ENCODE measurements around the gene SPATA31D1. TPM values are rescaled to one million over a fixed set of nuclear protein-coding genes. Genes with fewer than 3 reads are reported as not detected.

Gene SPATA31D1
- total RNA-seq, 4 donors from 2014 or later, result not detected

- TF ChIP-seq EP300 (IDR thresholded peaks at IDR 0.05) (no peak), POLR2AphosphoS5 (IDR thresholded peaks at IDR 0.05) (no peak), POLR2A (IDR thresholded peaks at IDR 0.05) (no peak)
- TF ChIP-seq, protein P1, sequence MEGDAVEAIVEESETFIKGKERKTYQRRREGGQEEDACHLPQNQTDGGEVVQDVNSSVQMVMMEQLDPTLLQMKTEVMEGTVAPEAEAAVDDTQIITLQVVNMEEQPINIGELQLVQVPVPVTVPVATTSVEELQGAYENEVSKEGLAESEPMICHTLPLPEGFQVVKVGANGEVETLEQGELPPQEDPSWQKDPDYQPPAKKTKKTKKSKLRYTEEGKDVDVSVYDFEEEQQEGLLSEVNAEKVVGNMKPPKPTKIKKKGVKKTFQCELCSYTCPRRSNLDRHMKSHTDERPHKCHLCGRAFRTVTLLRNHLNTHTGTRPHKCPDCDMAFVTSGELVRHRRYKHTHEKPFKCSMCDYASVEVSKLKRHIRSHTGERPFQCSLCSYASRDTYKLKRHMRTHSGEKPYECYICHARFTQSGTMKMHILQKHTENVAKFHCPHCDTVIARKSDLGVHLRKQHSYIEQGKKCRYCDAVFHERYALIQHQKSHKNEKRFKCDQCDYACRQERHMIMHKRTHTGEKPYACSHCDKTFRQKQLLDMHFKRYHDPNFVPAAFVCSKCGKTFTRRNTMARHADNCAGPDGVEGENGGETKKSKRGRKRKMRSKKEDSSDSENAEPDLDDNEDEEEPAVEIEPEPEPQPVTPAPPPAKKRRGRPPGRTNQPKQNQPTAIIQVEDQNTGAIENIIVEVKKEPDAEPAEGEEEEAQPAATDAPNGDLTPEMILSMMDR (IDR thresholded peaks at IDR 0.05), result no peak
- Histone ChIP-seq H3K4me3 (no peak overlapping the region), H3K36me3 (no peaks in the 10 kb centered on the region), H3K9me3 (no peaks in the 10 kb centered on the region), H3K27ac (no peak overlapping the region), H3K27me3 (no peaks in the 10 kb centered on the region), H3K4me1 (no peaks in the 10 kb centered on the region)
- ATAC-seq, result no peak
These were observed 8.0 kb upstream of the SPATA31D1 start for GRCh38 chr9:81980568-81980967.

- Histone ChIP-seq H3K27ac (no peak overlapping the region), H3K9me3 (no peaks in the 10 kb centered on the region), H3K4me1 (no peaks in the 10 kb centered on the region), H3K4me3 (no peak overlapping the region), H3K36me3 (no peaks in the 10 kb centered on the region), H3K27me3 (no peaks in the 10 kb centered on the region)
- TF ChIP-seq POLR2A (IDR thresholded peaks at IDR 0.05) (no peak), POLR2AphosphoS5 (IDR thresholded peaks at IDR 0.05) (no peak)
- no peak for ATAC-seq
- WGBS, 2 donors (ENCODE audit: low coverage in 1 of 2), result 81 to 84% methylated on average over 4 of the region's 4 CpGs
These were observed 6.7 kb upstream of the SPATA31D1 start for GRCh38 chr9:81981883-81982282.

- WGBS, 2 donors (ENCODE audit: low coverage in 1 of 2), result 54 to 86% methylated on average over 4 to 6 of the region's 6 CpGs
- Histone ChIP-seq H3K9me3 (no peaks in the 10 kb centered on the region), H3K36me3 (no peaks in the 10 kb centered on the region), H3K27ac (no peak overlapping the region), H3K4me1 (no peaks in the 10 kb centered on the region), H3K27me3 (no peaks in the 10 kb centered on the region), H3K4me3 (no peak overlapping the region)
- TF ChIP-seq, protein P1 (IDR thresholded peaks at IDR 0.05), result no peak
- TF ChIP-seq POLR2A (IDR thresholded peaks at IDR 0.05) (no peak), POLR2AphosphoS5 (IDR thresholded peaks at IDR 0.05) (no peak), EP300 (IDR thresholded peaks at IDR 0.05) (no peak)
- no peak for ATAC-seq
These were observed 3.6 kb upstream of the SPATA31D1 start for GRCh38 chr9:81984928-81985327.

DNA sequence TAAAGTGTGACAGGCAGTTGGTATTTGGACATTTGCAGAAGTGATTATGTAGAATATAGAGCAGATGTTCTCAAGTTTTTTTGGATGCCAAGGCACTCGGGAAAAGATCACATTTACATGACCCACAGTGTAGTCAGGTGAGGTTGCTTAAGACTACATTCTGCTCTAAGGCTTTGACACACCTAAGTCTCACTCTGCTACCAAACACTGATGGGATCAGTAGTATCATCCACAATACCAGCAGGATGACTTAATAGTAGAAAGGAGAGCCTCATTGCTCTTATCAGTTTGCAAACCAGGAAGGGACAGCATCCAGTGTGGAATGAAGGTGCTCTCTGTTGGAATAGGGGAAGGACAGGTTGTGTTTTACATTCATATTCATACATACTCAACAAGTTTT lies 2.5 kb upstream of the SPATA31D1 start:
- 71 to 86% methylated on average over 1 of the region's 1 CpG for WGBS, 2 donors (ENCODE audit: low coverage in 1 of 2)
- Histone ChIP-seq H3K4me3 (no peak overlapping the region), H3K36me3 (no peaks in the 10 kb centered on the region), H3K4me1 (no peaks in the 10 kb centered on the region), H3K9me3 (no peaks in the 10 kb centered on the region), H3K27me3 (no peaks in the 10 kb centered on the region), H3K27ac (no peak overlapping the region)
- ATAC-seq, result no peak
- TF ChIP-seq, protein P1 (IDR thresholded peaks at IDR 0.05), result no peak
- TF ChIP-seq POLR2AphosphoS5 (IDR thresholded peaks at IDR 0.05), result no peak
- TF ChIP-seq POLR2A (IDR thresholded peaks at IDR 0.05), result no peak
- TF ChIP-seq EP300 (IDR thresholded peaks at IDR 0.05), result no peak

GRCh38 chr9:81989700-81990099 lies 1.1 kb downstream of the SPATA31D1 start:
- Histone ChIP-seq H3K27ac (no peak overlapping the region), H3K4me1 (no peaks in the 10 kb centered on the region), H3K4me3 (no peak overlapping the region), H3K9me3 (no peaks in the 10 kb centered on the region), H3K27me3 (no peaks in the 10 kb centered on the region), H3K36me3 (no peaks in the 10 kb centered on the region)
- ATAC-seq, result no peak
- WGBS, 2 donors (ENCODE audit: low coverage in 1 of 2), result 100% methylated on average over 1 of the region's 1 CpG; no CpG with 5 or more reads in 1 of the 2 donors
- no peak for TF ChIP-seq EP300 (IDR thresholded peaks at IDR 0.05)
- TF ChIP-seq POLR2AphosphoS5 (IDR thresholded peaks at IDR 0.05), result no peak
- TF ChIP-seq POLR2A (IDR thresholded peaks at IDR 0.05), result no peak
- TF ChIP-seq, protein P1 (IDR thresholded peaks at IDR 0.05), result no peak
